Astrocyte (in vitro differentiated cells and primary cell): ENCODE data around the gene SCGN.

ENCODE experiments used
- CTCF ChIP-seq: IDR thresholded peaks from 2 replicates; pipeline ENCODE4 v1.5.1; 2011; ENCODE audit warnings: low read depth, mild to moderate bottlenecking, inconsistent platforms, low read length, moderate library complexity; ENCODE audit not compliant: insufficient read depth
- EZH2 ChIP-seq: IDR thresholded peaks from 2 replicates; pipeline ENCODE4 v1.6.1; 2012; ENCODE audit warnings: mild to moderate bottlenecking, low read length, inconsistent platforms; ENCODE audit not compliant: insufficient read depth

GRCh38 chr6:25699649-25700048 lies 47.6 kb downstream of the SCGN start:
- TF ChIP-seq CTCF (no peak), EZH2 (no peak)
